PC-9 (cell line): ENCODE results near the gene RAB40B. TPM values are rescaled to one million over a fixed set of nuclear protein-coding genes. Genes with fewer than 3 reads are reported as not detected.

ENCODE experiments used
- BruUV-seq: library from RNA; stranded (reverse); fragments of 400-500 nt; replicated peaks from 2 replicates; lab custom pipeline; 2021; lab: Mats Ljungman, UMichigan
- CTCF ChIA-PET: fragments of 300-600 bp; sonication (Branson Sonifier 250); formaldehyde crosslinking; loops from one replicate; lab custom pipeline; 2022; ENCODE audit warnings: antibody characterized with exemption; lab: Charles Lee
- POLR2A ChIA-PET: fragments of 300-600 bp; sonication (Branson Sonifier 250); formaldehyde crosslinking; loops from one replicate; lab custom pipeline; 2022; ENCODE audit warnings: antibody characterized with exemption; ENCODE audit not compliant: unreplicated experiment; lab: Charles Lee
- DNase-seq, 2 experiments: peaks; one replicate each; pipeline versions ENCODE4 v3.0.0 to v3.0.0-alpha.2; 2015 to 2022; ENCODE audit warnings: mixed read lengths in 1 of 2
- H2AFZ ChIP-seq: fragments of 200-600 bp; sonication (generic); 2 replicates; pipeline ENCODE4 v1.8.1; 2017; ENCODE audit warnings: antibody characterized with exemption
- H3F3A ChIP-seq: fragments of 200-600 bp; sonication (generic); 2 replicates; pipeline ENCODE4 v1.8.1; 2017; ENCODE audit warnings: antibody characterized with exemption, mild to moderate bottlenecking, low read depth; ENCODE audit not compliant: insufficient read depth
- H3K27ac ChIP-seq: fragments of 200-600 bp; sonication (generic); 2 replicates; pipeline ENCODE4 v1.6.1; 2016; ENCODE audit warnings: mixed run types
- H3K27me3 ChIP-seq: fragments of 200-600 bp; sonication (generic); 2 replicates; pipeline ENCODE4 v1.6.1; 2016; ENCODE audit warnings: low read depth, mixed run types; ENCODE audit not compliant: insufficient read depth
- H3K36me3 ChIP-seq: fragments of 200-600 bp; sonication (generic); 2 replicates; pipeline ENCODE4 v1.6.1; 2016; ENCODE audit warnings: low read depth, mixed run types
- H3K4me1 ChIP-seq: fragments of 200-600 bp; sonication (generic); replicated peaks from 2 replicates; pipeline ENCODE4 v1.6.1; 2016; ENCODE audit warnings: mixed run types; ENCODE audit not compliant: insufficient read depth
- H3K4me2 ChIP-seq: fragments of 200-600 bp; sonication (generic); 2 replicates; pipeline ENCODE4 v1.6.1; 2017; ENCODE audit warnings: mixed run types
- H3K4me3 ChIP-seq: fragments of 200-600 bp; sonication (generic); 2 replicates; pipeline ENCODE4 v1.6.1; 2016; ENCODE audit warnings: mixed run types
- H3K79me2 ChIP-seq: fragments of 200-600 bp; sonication (generic); 2 replicates; pipeline ENCODE4 v1.6.1; 2017; ENCODE audit warnings: low read depth, mixed run types
- H3K9me2 ChIP-seq: fragments of 200-600 bp; sonication (generic); 2 replicates; pipeline ENCODE4 v1.8.1; 2017; ENCODE audit warnings: mild to moderate bottlenecking; ENCODE audit not compliant: insufficient read depth
- H3K9me3 ChIP-seq: fragments of 200-600 bp; sonication (generic); 2 replicates; pipeline ENCODE4 v1.8.1; 2016; ENCODE audit warnings: low read depth; ENCODE audit not compliant: insufficient read depth
- H4K20me1 ChIP-seq: fragments of 200-600 bp; sonication (generic); 2 replicates; pipeline ENCODE4 v1.8.1; 2017; ENCODE audit not compliant: insufficient read depth
- CTCF ChIP-seq: fragments of 200-600 bp; sonication (generic); conservative IDR thresholded peaks from 2 replicates; pipeline ENCODE4 v1.6.1; 2017; ENCODE audit warnings: mixed run types, antibody characterized with exemption, mild to moderate bottlenecking, moderate library complexity
- EZH2 ChIP-seq: fragments of 200-600 bp; sonication (generic); IDR thresholded peaks from 2 replicates; pipeline ENCODE4 v1.8.0; 2017; ENCODE audit warnings: antibody characterized with exemption, low read depth
- intact Hi-C: fragments of 100-400 bp; cut with micrococcal nuclease; formaldehyde crosslinking; loops from one replicate; pipeline ENCODE4 v1.10.0; 2022; ENCODE audit not compliant: unreplicated experiment
- total RNA-seq: library from RNA; stranded (reverse); gene quantifications from 2 replicates; pipeline ENCODE4 v1.2.3, GENCODE V29; 2021

Gene RAB40B
- total RNA-seq, 1 experiment from 2014 or later, result 7.9 TPM

GRCh38 chr17:82619211-82619610 lies 79.3 kb downstream of the RAB40B start:
- H4K20me1 ChIP-seq, result no peaks in the 10 kb centered on the region
- no peaks in the 10 kb centered on the region for H3K27me3 ChIP-seq
- no peaks in the 10 kb centered on the region for H3K4me1 ChIP-seq
- no peaks in the 10 kb centered on the region for H3K79me2 ChIP-seq
- no peaks in the 10 kb centered on the region for H3K36me3 ChIP-seq
- H3K4me3 ChIP-seq, result no peak overlapping the region
- TF ChIP-seq EZH2 (no peak), CTCF (no peak)
- no peaks in the 10 kb centered on the region for H3K9me3 ChIP-seq
- no peaks in the 10 kb centered on the region for H3K9me2 ChIP-seq
- intact Hi-C loops, result no loop called here
- ChIA-PET CTCF (no interaction called here), POLR2A (no interaction called here)
- BruUV-seq, result no TSS peak
- H3F3A ChIP-seq, result no peaks in the 10 kb centered on the region
- H3K27ac ChIP-seq, result no peak overlapping the region
- DNase-seq, result no peak
- H3K4me2 ChIP-seq, result no peak overlapping the region
- H2AFZ ChIP-seq, result no peak overlapping the region

- Histone ChIP-seq H3K9me3 (no peaks in the 10 kb centered on the region), H3K27ac (no peak overlapping the region), H2AFZ (no peak overlapping the region), H3K4me1 (no peaks in the 10 kb centered on the region), H3K36me3 (no peaks in the 10 kb centered on the region), H3F3A (no peaks in the 10 kb centered on the region), H3K4me2 (no peak overlapping the region), H4K20me1 (no peaks in the 10 kb centered on the region), H3K27me3 (no peaks in the 10 kb centered on the region), H3K79me2 (no peaks in the 10 kb centered on the region), H3K9me2 (no peaks in the 10 kb centered on the region), H3K4me3 (no peak overlapping the region)
- no TSS peak for BruUV-seq
- TF ChIP-seq EZH2, result no peak
- TF ChIP-seq CTCF, result no peak
- intact Hi-C loops, result no loop called here
- POLR2A ChIA-PET, result no interaction called here
- CTCF ChIA-PET, result no interaction called here
- no peak for DNase-seq
Observed at GRCh38 chr17:82616021-82616711, 82.3 kb downstream of the RAB40B start.

- POLR2A ChIA-PET, result interaction anchor here (0.6 kb wide), 1 partner anchor 26 kb away, joined by 26 read pairs; no protein-coding TSS in a partner anchor
- no peaks in the 10 kb centered on the region for H3K36me3 ChIP-seq
Observed at GRCh38 chr17:82615084-82616020, 83.1 kb downstream of the RAB40B start.

More at GRCh38 chr17:82615084-82616020, 83.1 kb downstream of the RAB40B start:
- Histone ChIP-seq H3K9me3 (no peaks in the 10 kb centered on the region), H3F3A (no peaks in the 10 kb centered on the region), H3K27me3 (no peaks in the 10 kb centered on the region), H2AFZ (no peak overlapping the region), H3K4me2 (no peak overlapping the region), H3K79me2 (no peaks in the 10 kb centered on the region), H3K27ac (no peak overlapping the region), H3K4me3 (no peak overlapping the region), H3K4me1 (no peaks in the 10 kb centered on the region), H3K9me2 (no peaks in the 10 kb centered on the region), H4K20me1 (no peaks in the 10 kb centered on the region)
- intact Hi-C loops, result no loop called here
- no peak for DNase-seq
- TSS peak; percentile 23 for BruUV-seq
- TF ChIP-seq EZH2 (no peak), CTCF (no peak)
- CTCF ChIA-PET, result no interaction called here
